ENCODE measurements around the gene MBOAT2. TPM values are rescaled to one million over a fixed set of nuclear protein-coding genes. Genes with fewer than 3 reads are reported as not detected.

MBOAT2 gene
- total RNA-seq, 5 donors from 2014 or later (not counting 1 experiment from before 2014, with no cell fraction given) = 1.3 to 3.0 (median 2.7) TPM

- Mint-ChIP-seq H3K4me3 (no peak overlapping the region), H3K27me3 (peaks cover 0 to 2% of the 10 kb centered on the region in 2 donors), H3K36me3 (no peaks in the 10 kb centered on the region), H3K9me3 (no peaks in the 10 kb centered on the region), H3K4me1 (no peaks in the 10 kb centered on the region), H3K27ac (no peak overlapping the region)
- CTCF ChIA-PET = no interaction called here
- Histone ChIP-seq H3K36me3 (ENCODE audit: control insufficient read depth in 2 of 2, extremely low read depth in 1 of 2, insufficient read depth in 1 of 2, low read length in 1 of 2) (no peaks in the 10 kb centered on the region), H3K4me3 (ENCODE audit: control insufficient read depth in 1 of 2, extremely low read depth in 1 of 2, low read length in 1 of 2) (no peak overlapping the region), H3K27me3 (replicated peaks in 1 of 2; ENCODE audit: control insufficient read depth in 2 of 2, extremely low read depth in 1 of 2, insufficient read depth in 2 of 2, low read length in 1 of 2) (no peaks in the 10 kb centered on the region), H3K27ac (ENCODE audit: low read length) (no peak overlapping the region), H3K4me1 (ENCODE audit: control insufficient read depth in 1 of 2, extremely low read depth in 1 of 2, insufficient read depth in 2 of 2, low read length in 2 of 2) (no peaks in the 10 kb centered on the region), H3K9me3 (no peaks in the 10 kb centered on the region)
- ATAC-seq (replicated peaks in 1 of 4) (no peak), DNase-seq (no peak)
- WGBS (ENCODE audit: insufficient coverage) = 88% methylated on average over 7 of the region's 7 CpGs
- POLR2A ChIA-PET = interaction anchor here in 1 of 2 donors (0.6 kb wide), 1 partner anchor 97 kb away, joined by 3 read pairs; no protein-coding TSS in a partner anchor
Observed at GRCh38 chr2:8862230-8862629, 141.3 kb downstream of the MBOAT2 start.

GRCh38 chr2:8861797-8862196 is 141.7 kb downstream of the MBOAT2 start:
- H3K27ac Mint-ChIP-seq = no peak overlapping the region
- DNase-seq (no peak), ATAC-seq (replicated peaks in 1 of 4) (no peak)
- Histone ChIP-seq H3K4me1 (ENCODE audit: control insufficient read depth in 1 of 2, extremely low read depth in 1 of 2, insufficient read depth in 2 of 2, low read length in 2 of 2) (no peaks in the 10 kb centered on the region), H3K27me3 (replicated peaks in 1 of 2; ENCODE audit: control insufficient read depth in 2 of 2, extremely low read depth in 1 of 2, insufficient read depth in 2 of 2, low read length in 1 of 2) (no peaks in the 10 kb centered on the region), H3K9me3 (no peaks in the 10 kb centered on the region), H3K27ac (ENCODE audit: low read length) (no peak overlapping the region), H3K4me3 (ENCODE audit: control insufficient read depth in 1 of 2, extremely low read depth in 1 of 2, low read length in 1 of 2) (no peak overlapping the region), H3K36me3 (ENCODE audit: control insufficient read depth in 2 of 2, extremely low read depth in 1 of 2, insufficient read depth in 1 of 2, low read length in 1 of 2) (no peaks in the 10 kb centered on the region)
- no peak overlapping the region for H3K4me3 Mint-ChIP-seq
- no peaks in the 10 kb centered on the region for H3K36me3 Mint-ChIP-seq
- 100% methylated on average over 1 of the region's 1 CpG for WGBS (ENCODE audit: insufficient coverage)
- H3K4me1 Mint-ChIP-seq = no peaks in the 10 kb centered on the region
- H3K9me3 Mint-ChIP-seq = no peaks in the 10 kb centered on the region
- POLR2A ChIA-PET = interaction anchor here in 1 of 2 donors (0.6 kb wide), 1 partner anchor 97 kb away, joined by 3 read pairs; no protein-coding TSS in a partner anchor
- CTCF ChIA-PET = no interaction called here
- peaks cover 0 to 2% of the 10 kb centered on the region in 2 donors for H3K27me3 Mint-ChIP-seq

GRCh38 chr2:8860239-8860638 is 143.2 kb downstream of the MBOAT2 start:
- H3K27me3 ChIP-seq (replicated peaks in 1 of 2; ENCODE audit: control insufficient read depth in 2 of 2, extremely low read depth in 1 of 2, insufficient read depth in 2 of 2, low read length in 1 of 2) = no peaks in the 10 kb centered on the region
- WGBS (ENCODE audit: insufficient coverage) = no CpG with 5 or more reads among the region's 2 CpGs
- H3K27ac ChIP-seq (ENCODE audit: low read length) = no peak overlapping the region
- H3K36me3 Mint-ChIP-seq = no peaks in the 10 kb centered on the region
- no peaks in the 10 kb centered on the region for H3K4me1 Mint-ChIP-seq
- DNase-seq (no peak), ATAC-seq (replicated peaks in 1 of 4) (no peak)
- H3K27me3 Mint-ChIP-seq = peaks cover 0 to 2% of the 10 kb centered on the region in 2 donors
- no peak overlapping the region for H3K27ac Mint-ChIP-seq
- H3K4me3 ChIP-seq (ENCODE audit: control insufficient read depth in 1 of 2, extremely low read depth in 1 of 2, low read length in 1 of 2) = no peak overlapping the region
- H3K4me1 ChIP-seq (ENCODE audit: control insufficient read depth in 1 of 2, extremely low read depth in 1 of 2, insufficient read depth in 2 of 2, low read length in 2 of 2) = no peaks in the 10 kb centered on the region
- POLR2A ChIA-PET = no interaction called here
- no peaks in the 10 kb centered on the region for H3K9me3 Mint-ChIP-seq
- H3K36me3 ChIP-seq (ENCODE audit: control insufficient read depth in 2 of 2, extremely low read depth in 1 of 2, insufficient read depth in 1 of 2, low read length in 1 of 2) = no peaks in the 10 kb centered on the region
- H3K4me3 Mint-ChIP-seq = no peak overlapping the region
- CTCF ChIA-PET = no interaction called here
- no peaks in the 10 kb centered on the region for H3K9me3 ChIP-seq

- H3K27me3 Mint-ChIP-seq = peaks cover 0 to 2% of the 10 kb centered on the region in 2 donors
- POLR2A ChIA-PET = no interaction called here
Observed at GRCh38 chr2:8858910-8859309, 144.6 kb downstream of the MBOAT2 start.

GRCh38 chr2:8858264-8858663 is 145.2 kb downstream of the MBOAT2 start:
- Histone ChIP-seq H3K27me3 (replicated peaks in 1 of 2; ENCODE audit: control insufficient read depth in 2 of 2, extremely low read depth in 1 of 2, insufficient read depth in 2 of 2, low read length in 1 of 2) (no peaks in the 10 kb centered on the region), H3K27ac (ENCODE audit: low read length) (no peak overlapping the region), H3K4me1 (ENCODE audit: control insufficient read depth in 1 of 2, extremely low read depth in 1 of 2, insufficient read depth in 2 of 2, low read length in 2 of 2) (no peaks in the 10 kb centered on the region), H3K4me3 (ENCODE audit: control insufficient read depth in 1 of 2, extremely low read depth in 1 of 2, low read length in 1 of 2) (no peak overlapping the region), H3K9me3 (no peaks in the 10 kb centered on the region), H3K36me3 (ENCODE audit: control insufficient read depth in 2 of 2, extremely low read depth in 1 of 2, insufficient read depth in 1 of 2, low read length in 1 of 2) (no peaks in the 10 kb centered on the region)
- CTCF ChIA-PET = no interaction called here
- ATAC-seq (replicated peaks in 1 of 4) = no peak
- Mint-ChIP-seq H3K4me3 (no peak overlapping the region), H3K27ac (no peak overlapping the region), H3K4me1 (no peaks in the 10 kb centered on the region), H3K36me3 (no peaks in the 10 kb centered on the region), H3K9me3 (no peaks in the 10 kb centered on the region), H3K27me3 (peaks cover under 1 to 2% of the 10 kb centered on the region in 2 donors)
- no CpG with 5 or more reads among the region's 7 CpGs for WGBS (ENCODE audit: insufficient coverage)
- POLR2A ChIA-PET = no interaction called here
- no peak for DNase-seq

More at GRCh38 chr2:8858910-8859309, 144.6 kb downstream of the MBOAT2 start:
- Mint-ChIP-seq H3K4me3 (no peak overlapping the region), H3K27ac (no peak overlapping the region), H3K4me1 (no peaks in the 10 kb centered on the region), H3K9me3 (no peaks in the 10 kb centered on the region), H3K36me3 (no peaks in the 10 kb centered on the region)
- WGBS (ENCODE audit: insufficient coverage) = no CpG with 5 or more reads among the region's 1 CpG
- DNase-seq (no peak), ATAC-seq (replicated peaks in 1 of 4) (no peak)
- Histone ChIP-seq H3K27me3 (replicated peaks in 1 of 2; ENCODE audit: control insufficient read depth in 2 of 2, extremely low read depth in 1 of 2, insufficient read depth in 2 of 2, low read length in 1 of 2) (no peaks in the 10 kb centered on the region), H3K4me3 (ENCODE audit: control insufficient read depth in 1 of 2, extremely low read depth in 1 of 2, low read length in 1 of 2) (no peak overlapping the region), H3K36me3 (ENCODE audit: control insufficient read depth in 2 of 2, extremely low read depth in 1 of 2, insufficient read depth in 1 of 2, low read length in 1 of 2) (no peaks in the 10 kb centered on the region), H3K4me1 (ENCODE audit: control insufficient read depth in 1 of 2, extremely low read depth in 1 of 2, insufficient read depth in 2 of 2, low read length in 2 of 2) (no peaks in the 10 kb centered on the region), H3K27ac (ENCODE audit: low read length) (no peak overlapping the region), H3K9me3 (no peaks in the 10 kb centered on the region)
- CTCF ChIA-PET = no interaction called here

GRCh38 chr2:8857709-8858108 is 145.8 kb downstream of the MBOAT2 start:
- Mint-ChIP-seq H3K27me3 (peaks cover 2 to 3% of the 10 kb centered on the region in 2 donors), H3K27ac (no peak overlapping the region), H3K4me1 (no peaks in the 10 kb centered on the region), H3K9me3 (no peaks in the 10 kb centered on the region), H3K4me3 (no peak overlapping the region), H3K36me3 (no peaks in the 10 kb centered on the region)
- Histone ChIP-seq H3K4me1 (ENCODE audit: control insufficient read depth in 1 of 2, extremely low read depth in 1 of 2, insufficient read depth in 2 of 2, low read length in 2 of 2) (no peaks in the 10 kb centered on the region), H3K27me3 (replicated peaks in 1 of 2; ENCODE audit: control insufficient read depth in 2 of 2, extremely low read depth in 1 of 2, insufficient read depth in 2 of 2, low read length in 1 of 2) (no peaks in the 10 kb centered on the region), H3K4me3 (ENCODE audit: control insufficient read depth in 1 of 2, extremely low read depth in 1 of 2, low read length in 1 of 2) (no peak overlapping the region), H3K9me3 (no peaks in the 10 kb centered on the region), H3K36me3 (ENCODE audit: control insufficient read depth in 2 of 2, extremely low read depth in 1 of 2, insufficient read depth in 1 of 2, low read length in 1 of 2) (no peaks in the 10 kb centered on the region), H3K27ac (ENCODE audit: low read length) (no peak overlapping the region)
- WGBS (ENCODE audit: insufficient coverage) = no CpG with 5 or more reads among the region's 11 CpGs
- ChIA-PET POLR2A (no interaction called here), CTCF (no interaction called here)
- no peak for DNase-seq
- no peak for ATAC-seq (replicated peaks in 1 of 4)

GRCh38 chr2:8856176-8856575 is 147.3 kb downstream of the MBOAT2 start:
- H3K4me3 ChIP-seq (ENCODE audit: control insufficient read depth in 1 of 2, extremely low read depth in 1 of 2, low read length in 1 of 2) = no peak overlapping the region
- no peak overlapping the region for H3K27ac ChIP-seq (ENCODE audit: low read length)
- Mint-ChIP-seq H3K27ac (no peak overlapping the region), H3K27me3 (peaks cover 2 to 3% of the 10 kb centered on the region in 2 donors), H3K4me3 (no peak overlapping the region), H3K4me1 (no peaks in the 10 kb centered on the region), H3K9me3 (no peaks in the 10 kb centered on the region), H3K36me3 (no peaks in the 10 kb centered on the region)
- no peaks in the 10 kb centered on the region for H3K4me1 ChIP-seq (ENCODE audit: control insufficient read depth in 1 of 2, extremely low read depth in 1 of 2, insufficient read depth in 2 of 2, low read length in 2 of 2)
- ChIA-PET CTCF (interaction anchor here in 1 of 2 donors (0.7 kb wide), 1 partner anchor 29 kb away, joined by 3 read pairs; no protein-coding TSS in a partner anchor), POLR2A (interaction anchor here in 1 of 2 donors (0.5 kb wide), 1 partner anchor 280 kb away, joined by 6 read pairs; no protein-coding TSS in a partner anchor)
- no peaks in the 10 kb centered on the region for H3K27me3 ChIP-seq (replicated peaks in 1 of 2; ENCODE audit: control insufficient read depth in 2 of 2, extremely low read depth in 1 of 2, insufficient read depth in 2 of 2, low read length in 1 of 2)
- no peaks in the 10 kb centered on the region for H3K9me3 ChIP-seq
- ATAC-seq (replicated peaks in 1 of 4) (no peak), DNase-seq (no peak)
- no peaks in the 10 kb centered on the region for H3K36me3 ChIP-seq (ENCODE audit: control insufficient read depth in 2 of 2, extremely low read depth in 1 of 2, insufficient read depth in 1 of 2, low read length in 1 of 2)
- 56% methylated on average over 2 of the region's 2 CpGs for WGBS (ENCODE audit: insufficient coverage)

Measured in T-cell (primary cell).